PC-3 (cell line): Measurements from ENCODE around the gene SLC35F3. TPM values are rescaled to one million over a fixed set of nuclear protein-coding genes. Genes with fewer than 3 reads are reported as not detected.
A peak's percentile ranks its signal among the peaks of the same experiment; 100 is the strongest.

Experiments used
- ATAC-seq: fragments of 200-7000 bp; cut with Tn5 transposase; 2 replicates; pipeline ENCODE4 v1.9.1; 2020; ENCODE audit warnings: mild to moderate bottlenecking, moderate library complexity
- BruUV-seq: library from RNA; stranded (reverse); fragments of 400-500 nt; replicated peaks from 2 replicates; lab custom pipeline; 2021; lab: Mats Ljungman, UMichigan
- CTCF ChIA-PET: fragments of 300-600 bp; sonication (Branson Sonifier 250); formaldehyde crosslinking; loops from one replicate; lab custom pipeline; 2022; ENCODE audit warnings: antibody characterized with exemption; lab: Charles Lee
- POLR2A ChIA-PET: fragments of 300-600 bp; sonication (Branson Sonifier 250); formaldehyde crosslinking; loops from one replicate; lab custom pipeline; 2022; ENCODE audit warnings: antibody characterized with exemption; ENCODE audit not compliant: unreplicated experiment; lab: Charles Lee
- DNase-seq: peaks from one replicate; pipeline ENCODE4 v3.0.0-alpha.2; 2015
- H2AFZ ChIP-seq: fragments of 300-600 bp; sonication (generic); 2 replicates; pipeline ENCODE4 v1.6.0; 2016; ENCODE audit warnings: antibody characterized with exemption, low read length
- H3F3A ChIP-seq: fragments of 300-600 bp; sonication (generic); one replicate; pipeline ENCODE4 v1.6.0; 2017; ENCODE audit warnings: antibody characterized with exemption, low read length, control low read depth, mild to moderate bottlenecking; ENCODE audit not compliant: unreplicated experiment
- H3K27ac ChIP-seq: fragments of 300-600 bp; sonication (generic); 2 replicates; pipeline ENCODE4 v1.5.1; 2016; ENCODE audit warnings: mild to moderate bottlenecking, low read length
- H3K27me3 ChIP-seq: fragments of 300-600 bp; sonication (generic); 2 replicates; pipeline ENCODE4 v1.6.1; 2016; ENCODE audit warnings: low read length, mixed read lengths
- H3K36me3 ChIP-seq: fragments of 300-600 bp; sonication (generic); 2 replicates; pipeline ENCODE4 v1.6.1; 2016; ENCODE audit warnings: low read depth, mixed run types, low read length, mixed read lengths
- H3K4me1 ChIP-seq: fragments of 300-600 bp; sonication (generic); 2 replicates; pipeline ENCODE4 v1.5.1; 2016; ENCODE audit warnings: low read length; ENCODE audit not compliant: insufficient read depth
- H3K4me2 ChIP-seq: fragments of 300-600 bp; sonication (generic); 2 replicates; pipeline ENCODE4 v1.6.0; 2016; ENCODE audit warnings: low read length
- H3K4me3 ChIP-seq: fragments of 300-600 bp; sonication (generic); 2 replicates; pipeline ENCODE4 v1.5.1; 2016; ENCODE audit warnings: mild to moderate bottlenecking, low read length, mixed read lengths
- H3K79me2 ChIP-seq: fragments of 300-600 bp; sonication (generic); 2 replicates; pipeline ENCODE4 v1.6.1; 2017; ENCODE audit warnings: low read length, mixed read lengths
- H3K9ac ChIP-seq: fragments of 300-600 bp; sonication (generic); 2 replicates; pipeline ENCODE4 v1.6.0; 2016; ENCODE audit warnings: mild to moderate bottlenecking, low read length
- H3K9me2 ChIP-seq: fragments of 300-600 bp; sonication (generic); replicated peaks from 2 replicates; pipeline ENCODE4 v1.6.1; 2016; ENCODE audit warnings: mixed run types, low read length, mixed read lengths
- H3K9me3 ChIP-seq: fragments of 300-600 bp; sonication (generic); 2 replicates; pipeline ENCODE4 v1.6.1; 2016; ENCODE audit warnings: low read length, mixed read lengths
- H4K20me1 ChIP-seq: fragments of 300-600 bp; sonication (generic); 2 replicates; pipeline ENCODE4 v1.6.1; 2016; ENCODE audit warnings: low read length, mixed read lengths
- CTCF ChIP-seq: fragments of 300-600 bp; sonication (generic); conservative IDR thresholded peaks from 2 replicates; pipeline ENCODE4 v1.5.1; 2017; ENCODE audit warnings: antibody characterized with exemption, low read depth, mild to moderate bottlenecking, low read length
- EZH2 ChIP-seq: fragments of 300-600 bp; sonication (generic); IDR thresholded peaks from one replicate; pipeline ENCODE4 v1.6.1; 2017; ENCODE audit warnings: antibody characterized with exemption, mild to moderate bottlenecking, low read length; ENCODE audit not compliant: unreplicated experiment
- EZH2phosphoT487 ChIP-seq: fragments of 300-600 bp; sonication (generic); IDR thresholded peaks from 2 replicates; pipeline ENCODE4 v1.6.1; 2018; ENCODE audit warnings: mild to moderate bottlenecking, antibody characterized with exemption, low read length, borderline replicate concordance
- intact Hi-C: fragments of 100-400 bp; cut with micrococcal nuclease; formaldehyde crosslinking; loops from 2 replicates; pipeline ENCODE4 v1.9.0; 2023
- total RNA-seq: library from RNA; depleted of rRNA; stranded (reverse); fragments of >200 nt; gene quantifications from 2 replicates; pipeline ENCODE4 v1.2.3, GENCODE V29; 2014

Gene SLC35F3
- total RNA-seq, 1 experiment from 2014 or later, result 17.7 TPM

DNA sequence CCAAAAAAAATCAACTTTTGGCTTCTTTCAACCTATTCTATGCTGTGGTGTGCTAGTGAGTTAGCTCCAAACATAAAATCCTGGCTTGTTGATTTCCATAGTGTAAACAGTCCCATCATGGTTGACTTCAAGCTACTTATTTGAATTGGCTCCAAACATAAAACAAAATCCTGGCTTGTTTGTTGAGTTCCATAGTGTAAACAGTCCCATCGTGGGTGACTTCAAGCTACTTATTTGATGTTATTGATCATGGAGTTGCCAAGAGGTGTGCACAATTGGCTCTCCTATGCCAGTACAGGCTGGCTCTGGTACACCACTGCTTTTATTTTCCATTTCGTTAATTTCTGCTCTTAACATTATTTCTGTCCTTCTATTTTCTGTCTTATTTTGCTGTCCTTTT lies 466.9 kb downstream of the SLC35F3 start:
- BruUV-seq, result no TSS peak
- no peak overlapping the region for H3K27ac ChIP-seq
- TF ChIP-seq CTCF (no peak), EZH2 (no peak), EZH2phosphoT487 (no peak)
- no peaks in the 10 kb centered on the region for H3K9me2 ChIP-seq
- no peak for ATAC-seq
- H3K9ac ChIP-seq, result no peak overlapping the region
- H3K4me1 ChIP-seq, result peaks cover 19% of the 10 kb centered on the region
- no peak overlapping the region for H2AFZ ChIP-seq
- intact Hi-C loops, result loop anchor here (5.0 to 10.0 kb wide), 2 partner anchors 83 to 311 kb away; no protein-coding TSS in a partner anchor
- H3K79me2 ChIP-seq, result peaks cover 36% of the 10 kb centered on the region
- CTCF ChIA-PET, result no interaction called here
- no peaks in the 10 kb centered on the region for H3K27me3 ChIP-seq
- H3K36me3 ChIP-seq, result no peaks in the 10 kb centered on the region; the same call in 1 of the 2 replicates
- H3F3A ChIP-seq, result no peaks in the 10 kb centered on the region
- POLR2A ChIA-PET, result interaction anchor here (0.5 to 0.6 kb wide), 3 partner anchors 87 to 1270 kb away, joined by 3 to 5 read pairs (median 3); partner anchors contain the start of gene TBCE
- H4K20me1 ChIP-seq, result no peaks in the 10 kb centered on the region
- H3K9me3 ChIP-seq, result no peaks in the 10 kb centered on the region
- DNase-seq, result peak; percentile 7
- no peak overlapping the region for H3K4me3 ChIP-seq
- H3K4me2 ChIP-seq, result peak overlapping the region; percentile 92

DNA sequence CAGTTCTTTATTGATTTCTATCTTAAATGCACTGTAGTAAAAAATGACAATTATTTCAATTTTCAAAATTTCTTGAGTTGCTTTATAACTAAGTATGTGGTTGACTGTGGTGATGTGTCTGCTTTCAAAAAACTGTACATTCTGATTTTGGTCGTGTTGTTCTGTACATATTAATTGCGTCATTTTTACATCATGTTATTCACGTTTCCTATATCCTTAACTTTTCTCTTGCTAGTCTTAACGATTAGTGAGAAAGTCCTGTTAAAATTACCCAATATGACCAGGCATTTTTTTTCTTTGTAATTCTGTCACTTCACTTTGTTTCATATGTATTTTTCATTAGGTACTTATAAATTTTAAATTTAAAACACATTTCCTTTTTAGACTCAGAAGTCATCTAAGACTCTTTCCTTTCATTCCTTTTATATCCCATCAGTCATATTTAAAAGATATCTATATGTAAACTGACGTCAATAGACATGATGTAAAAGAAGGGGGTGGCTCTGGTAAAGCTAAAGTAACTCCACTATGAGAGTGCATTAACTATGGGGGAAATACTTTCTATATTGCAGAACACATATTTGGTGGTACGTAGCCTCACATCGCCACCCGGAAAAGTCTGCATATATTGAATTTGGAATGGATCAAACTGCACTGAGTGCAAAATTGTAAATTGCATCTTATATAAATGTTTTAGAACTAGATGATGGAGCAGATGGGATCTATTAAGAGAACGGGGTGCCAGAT lies 467.7 kb downstream of the SLC35F3 start:
- ChIA-PET CTCF (no interaction called here), POLR2A (interaction anchor here (0.5 to 0.6 kb wide), 2 partner anchors 995 to 1270 kb away, joined by 3 read pairs; partner anchors contain the start of gene TBCE)
- ATAC-seq (no peak), DNase-seq (no peak)
- BruUV-seq, result no TSS peak
- no peak overlapping the region for H2AFZ ChIP-seq
- H3K4me3 ChIP-seq, result peak overlapping the region; percentile 97
- H3K9ac ChIP-seq, result peak overlapping the region; percentile 98
- intact Hi-C loops, result loop anchor here (5.0 to 10.0 kb wide), 2 partner anchors 83 to 310 kb away; no protein-coding TSS in a partner anchor
- H3K9me3 ChIP-seq, result no peaks in the 10 kb centered on the region
- no peaks in the 10 kb centered on the region for H4K20me1 ChIP-seq
- peaks cover 36% of the 10 kb centered on the region for H3K79me2 ChIP-seq
- H3K27me3 ChIP-seq, result no peaks in the 10 kb centered on the region
- H3K4me1 ChIP-seq, result peaks cover 19% of the 10 kb centered on the region
- no peaks in the 10 kb centered on the region for H3F3A ChIP-seq
- H3K36me3 ChIP-seq, result no peaks in the 10 kb centered on the region; the same call in none of the 2 replicates
- no peaks in the 10 kb centered on the region for H3K9me2 ChIP-seq
- no peak for TF ChIP-seq EZH2
- TF ChIP-seq CTCF, result no peak
- TF ChIP-seq EZH2phosphoT487, result no peak
- H3K4me2 ChIP-seq, result peak overlapping the region; percentile 92
- no peak overlapping the region; the same call in 1 of the 2 replicates for H3K27ac ChIP-seq
